ENCODE data around the gene UHRF2.

The UHRF2 gene

GRCh38 chr9:6545017-6545691, 132.2 kb downstream of the UHRF2 start:
- no peak for TF ChIP-seq CTCF (IDR thresholded peaks at IDR 0.05; ENCODE audit: extremely low read depth, insufficient read depth, missing control alignments)
- DNase-seq (ENCODE audit: low spot score) = no peak
- in situ Hi-C loops (cut with MboI; ENCODE audit: low pct_unique_long_range_greater_than_20kb, low sequenced_read_pairs, unreplicated experiment) = no loop called here

GRCh38 chr9:6549106-6549800, 136.3 kb downstream of the UHRF2 start:
- in situ Hi-C loops (cut with MboI; ENCODE audit: low pct_unique_long_range_greater_than_20kb, low sequenced_read_pairs, unreplicated experiment) = no loop called here
- DNase-seq (ENCODE audit: low spot score) = no peak
- no peak for TF ChIP-seq CTCF (IDR thresholded peaks at IDR 0.05; ENCODE audit: extremely low read depth, insufficient read depth, missing control alignments)

- in situ Hi-C loops (cut with MboI; ENCODE audit: low pct_unique_long_range_greater_than_20kb, low sequenced_read_pairs, unreplicated experiment) = no loop called here
- no peak for DNase-seq (ENCODE audit: low spot score)
- TF ChIP-seq CTCF (IDR thresholded peaks at IDR 0.05; ENCODE audit: extremely low read depth, insufficient read depth, missing control alignments) = no peak
Measured at GRCh38 chr9:6551136-6551535, 138.1 kb downstream of the UHRF2 start.

GRCh38 chr9:6552033-6552432, 139.0 kb downstream of the UHRF2 start:
- in situ Hi-C loops (cut with MboI; ENCODE audit: low pct_unique_long_range_greater_than_20kb, low sequenced_read_pairs, unreplicated experiment) = no loop called here
- no peak for TF ChIP-seq CTCF (IDR thresholded peaks at IDR 0.05; ENCODE audit: extremely low read depth, insufficient read depth, missing control alignments)
- no peak for DNase-seq (ENCODE audit: low spot score)

- in situ Hi-C loops (cut with MboI; ENCODE audit: low pct_unique_long_range_greater_than_20kb, low sequenced_read_pairs, unreplicated experiment) = no loop called here
- DNase-seq (ENCODE audit: low spot score) = no peak
- TF ChIP-seq CTCF (IDR thresholded peaks at IDR 0.05; ENCODE audit: extremely low read depth, insufficient read depth, missing control alignments) = no peak
Measured at GRCh38 chr9:6552498-6553121, 139.6 kb downstream of the UHRF2 start.

GRCh38 chr9:6553866-6554265, 140.9 kb downstream of the UHRF2 start:
- DNase-seq (ENCODE audit: low spot score) = no peak
- no peak for TF ChIP-seq CTCF (IDR thresholded peaks at IDR 0.05; ENCODE audit: extremely low read depth, insufficient read depth, missing control alignments)
- in situ Hi-C loops (cut with MboI; ENCODE audit: low pct_unique_long_range_greater_than_20kb, low sequenced_read_pairs, unreplicated experiment) = no loop called here

All from GM13977 (cell line).